Endothelial cell of umbilical vein (primary cell): ENCODE data around the gene NTNG1.

ENCODE experiments used
- CTCF ChIP-seq, 2 donors: IDR thresholded peaks; 1 replicate in 1 of 2; 2 replicates in 1 of 2; pipeline ENCODE4 v1.5.1; 2011; ENCODE audit warnings: low read length in 2 of 2, mild to moderate bottlenecking in 2 of 2, moderate library complexity in 2 of 2, control low read depth in 1 of 2, inconsistent platforms in 1 of 2, low read depth in 1 of 2; ENCODE audit not compliant: insufficient read depth in 1 of 2; ENCODE audit errors: extremely low read depth in 1 of 2
- EZH2 ChIP-seq: IDR thresholded peaks from 2 replicates; pipeline ENCODE4 v1.6.1; 2012; ENCODE audit warnings: borderline replicate concordance, low read depth, mild to moderate bottlenecking, moderate library complexity, low read length, inconsistent platforms; ENCODE audit not compliant: severe bottlenecking
- POLR2A ChIP-seq: IDR thresholded peaks from 2 replicates; pipeline ENCODE4 v1.6.1; 2012; ENCODE audit warnings: low read depth, mild to moderate bottlenecking, control low read depth, low read length

GRCh38 chr1:107229711-107230110 lies 88.9 kb downstream of the NTNG1 start:
- no peak for TF ChIP-seq POLR2A
- no peak for TF ChIP-seq CTCF (IDR thresholded peaks at IDR 0.05; ENCODE audit: extremely low read depth in 1 of 2, insufficient read depth in 1 of 2, low read depth in 1 of 2, low read length in 2 of 2)
- TF ChIP-seq EZH2, result no peak
